GM19351 (cell line): ENCODE results near the gene CPSF4L.
A peak's percentile ranks its signal among the peaks of the same experiment; 100 is the strongest.

Experiments used
- ATAC-seq: cut with Tn5 transposase; IDR thresholded peaks from one replicate; pipeline ENCODE4 v1.9.1; 2021; ENCODE audit warnings: mild to moderate bottlenecking, moderate library complexity; ENCODE audit not compliant: unreplicated experiment

Gene CPSF4L

GRCh38 chr17:73237714-73238113, 24.0 kb downstream of the CPSF4L start:
- ATAC-seq = no peak

DNA sequence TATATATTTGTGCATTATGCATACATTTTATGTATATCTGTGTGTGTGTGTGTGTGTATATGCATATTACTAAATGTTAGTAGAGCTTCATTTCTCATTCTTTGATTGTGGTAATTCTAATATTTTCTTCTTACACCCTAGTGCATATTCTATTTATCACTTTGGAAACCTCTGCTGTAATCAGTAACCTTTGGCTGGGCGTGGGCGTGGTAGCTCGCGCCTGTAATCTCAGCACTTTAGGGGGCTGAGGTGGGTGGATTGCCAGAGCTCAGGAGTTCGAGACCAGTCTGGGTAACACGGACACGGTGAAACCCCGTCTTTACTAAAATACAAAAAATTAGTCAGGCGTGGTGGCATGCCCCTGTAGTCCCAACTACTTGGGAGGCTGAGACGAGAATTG, 26.9 kb downstream of the CPSF4L start:
- no peak for ATAC-seq

DNA sequence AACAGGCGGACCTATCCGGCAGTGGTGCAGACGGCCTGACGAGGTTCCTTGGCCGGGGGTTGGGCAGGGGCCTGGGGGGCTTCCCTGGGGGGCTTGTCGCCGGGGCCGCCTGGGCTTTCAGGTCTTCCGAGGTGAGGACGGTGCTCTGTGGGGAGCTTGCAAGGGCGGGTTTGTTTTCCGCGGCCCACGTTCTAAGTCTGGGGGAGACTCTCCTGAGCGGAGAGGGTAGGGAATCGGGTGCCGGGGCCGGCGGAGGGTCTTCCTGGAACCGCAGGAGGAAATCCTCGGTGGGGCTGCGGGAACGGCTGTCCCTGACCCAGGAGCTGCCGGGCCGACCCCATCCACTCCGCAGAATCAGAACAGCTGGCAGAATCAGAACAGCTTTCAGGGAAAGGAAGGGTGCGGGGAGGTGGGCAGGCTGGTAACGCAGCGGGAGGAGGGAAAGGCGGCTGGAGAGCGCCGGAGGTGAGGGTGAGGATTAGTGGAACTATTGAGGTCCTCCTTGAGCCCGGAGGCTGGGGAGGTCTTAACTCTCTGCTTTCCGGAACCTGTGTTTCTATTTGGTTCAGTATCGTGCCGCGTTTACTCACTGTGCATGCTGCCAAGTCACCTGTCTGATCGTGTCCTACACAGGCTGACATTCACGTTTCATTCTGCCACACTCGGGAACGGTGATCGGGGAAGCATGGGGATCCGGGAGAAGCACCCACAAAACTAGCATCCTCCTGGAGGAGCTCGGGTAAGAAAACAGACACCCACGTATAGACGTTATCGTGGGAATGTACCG, 28.9 kb downstream of the CPSF4L start:
- ATAC-seq = peak; percentile 24

DNA sequence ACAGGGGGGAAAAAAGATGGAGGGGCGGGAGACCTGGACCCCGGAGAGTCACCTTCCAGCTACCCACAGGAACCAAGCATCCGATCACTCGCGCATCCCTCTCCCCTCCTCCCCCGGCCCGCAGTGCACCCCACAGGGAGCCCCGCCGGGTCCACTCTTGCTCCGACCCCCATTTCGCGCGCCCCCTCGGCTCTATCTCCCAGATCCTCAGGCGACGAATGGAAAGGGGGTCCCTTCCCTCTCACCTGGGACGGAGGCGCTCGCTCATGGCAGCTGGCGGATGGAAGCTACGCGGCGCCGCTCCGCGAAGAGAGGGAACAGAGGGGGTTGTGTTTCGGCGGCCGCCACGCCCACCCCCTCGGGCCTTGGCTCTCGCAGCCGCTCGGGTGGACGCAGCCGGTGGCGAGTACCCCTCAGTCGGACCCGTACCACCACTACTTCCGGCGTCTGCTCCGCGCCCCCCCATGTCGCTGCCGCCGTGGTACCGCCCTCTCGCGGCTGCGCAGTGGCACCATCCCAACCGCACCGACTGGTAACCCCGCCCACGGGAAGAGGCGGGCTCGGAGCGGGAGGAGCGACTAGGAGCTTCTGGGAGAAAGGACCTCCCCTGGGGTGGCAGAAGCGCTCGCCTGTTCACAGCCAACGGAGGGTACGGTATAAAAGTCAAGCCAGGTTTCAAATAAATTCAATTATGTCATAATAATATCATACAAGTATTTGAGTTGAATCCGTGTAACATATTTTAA, 29.7 kb downstream of the CPSF4L start:
- ATAC-seq = peak; percentile 71

GRCh38 chr17:73231395-73231794, 30.3 kb downstream of the CPSF4L start:
- ATAC-seq = no peak

DNA sequence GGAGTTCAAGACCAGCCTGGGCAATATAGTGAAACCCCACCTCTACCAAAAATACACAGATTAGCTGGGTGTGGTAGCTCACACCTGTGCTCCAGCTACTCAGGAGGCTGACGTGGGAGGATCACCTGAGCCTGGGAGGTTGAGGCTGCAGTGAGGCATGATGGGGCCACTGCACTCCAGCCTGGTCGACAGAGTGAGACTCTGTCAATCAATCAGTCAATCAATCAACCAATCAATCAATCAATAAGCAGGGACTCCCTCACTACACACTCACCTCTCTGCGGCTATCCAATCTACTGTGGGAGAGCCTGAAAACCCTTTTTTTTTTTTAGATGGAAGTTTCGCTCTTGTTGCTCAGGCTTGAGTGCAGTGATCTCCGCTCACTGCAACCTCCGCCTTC, 31.6 kb downstream of the CPSF4L start:
- no peak for ATAC-seq

DNA sequence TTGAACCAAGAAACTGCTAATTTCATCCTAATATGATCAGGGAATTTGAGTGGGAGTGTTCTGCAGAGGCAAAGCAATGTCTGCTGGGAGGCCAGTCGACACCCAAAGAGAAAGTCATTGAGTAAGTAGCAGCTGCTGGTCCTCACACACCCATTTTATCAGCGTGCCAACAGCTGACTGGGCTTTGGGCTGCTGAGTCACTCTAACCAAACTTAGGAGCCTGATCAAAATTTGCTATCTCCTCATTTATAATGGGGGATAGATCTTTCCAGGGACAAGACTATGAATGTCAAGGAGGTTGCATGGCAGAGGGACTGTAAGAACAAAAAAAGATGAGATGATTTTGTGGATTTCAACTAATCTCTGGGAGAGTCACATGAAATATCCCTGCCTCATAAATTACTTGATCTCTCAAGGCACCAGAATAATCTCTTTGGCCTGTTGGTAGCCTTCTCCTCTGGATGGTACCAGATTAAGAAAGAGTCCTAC, 32.9 kb downstream of the CPSF4L start:
- peak; percentile 42 for ATAC-seq

DNA sequence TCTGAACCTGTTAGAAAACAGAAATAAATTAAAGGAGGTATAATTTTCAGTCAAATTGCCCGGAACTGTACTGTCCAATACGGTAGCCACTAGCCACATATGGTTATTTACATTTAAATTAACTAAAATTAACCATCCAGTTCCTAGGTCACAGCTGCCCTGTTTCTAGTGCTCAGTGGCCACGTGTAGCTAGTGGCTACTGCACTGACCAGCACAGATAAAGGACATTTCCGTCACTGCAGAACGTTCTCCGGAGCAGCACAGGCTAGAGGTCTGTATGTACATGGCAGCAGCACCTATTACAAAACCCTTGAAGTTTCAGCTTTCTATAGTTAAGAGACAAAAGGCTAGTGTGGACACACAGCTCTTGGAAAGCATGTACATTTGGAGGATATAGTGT, 33.7 kb downstream of the CPSF4L start:
- ATAC-seq = no peak

DNA sequence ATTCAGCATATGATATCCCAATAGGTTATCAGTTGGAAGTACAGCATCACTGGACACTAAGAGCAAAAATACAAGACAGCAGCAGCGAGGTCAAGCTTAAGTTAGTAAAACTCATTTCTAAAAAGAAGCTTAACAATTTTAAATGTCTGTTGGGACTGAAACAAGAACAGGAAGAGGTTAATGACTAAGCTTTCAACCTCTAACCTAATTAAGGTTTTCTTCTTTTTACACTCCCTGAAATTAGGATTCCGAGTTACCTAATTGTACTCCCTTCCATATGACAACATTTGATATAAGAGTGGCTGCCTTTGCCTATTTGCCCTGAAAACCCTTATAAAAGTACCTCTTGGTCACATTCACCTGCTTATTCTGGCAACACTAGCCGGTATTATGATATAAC, 34.3 kb downstream of the CPSF4L start:
- peak; percentile 29 for ATAC-seq

DNA sequence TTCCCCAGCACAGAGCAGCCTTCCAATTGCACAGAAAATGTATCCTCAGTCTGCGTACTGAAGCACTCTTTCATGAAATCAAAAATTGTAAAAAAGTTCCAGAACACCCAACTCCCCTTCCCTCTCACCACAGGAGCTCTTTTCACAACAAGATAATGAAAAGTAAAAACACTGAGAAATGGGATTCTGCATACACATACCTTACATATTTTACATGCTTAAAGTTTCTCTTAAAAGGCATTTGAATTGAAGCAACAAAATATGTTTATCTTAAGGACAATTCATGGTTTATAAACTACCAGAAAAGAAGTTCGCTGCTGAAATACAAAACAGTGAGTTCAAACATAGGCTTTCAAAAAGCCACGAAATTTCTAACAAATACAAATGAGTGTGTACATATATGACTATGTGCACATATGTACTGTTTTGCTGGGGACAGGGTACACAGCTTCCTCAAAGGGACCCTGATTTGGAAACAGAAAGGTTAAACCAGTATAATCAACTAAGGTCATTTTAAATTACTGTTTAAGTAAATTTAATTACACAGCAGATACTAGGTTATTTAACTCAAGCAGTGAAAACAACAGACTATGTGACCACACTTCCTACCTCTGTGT, 35.0 kb downstream of the CPSF4L start:
- no peak for ATAC-seq

DNA sequence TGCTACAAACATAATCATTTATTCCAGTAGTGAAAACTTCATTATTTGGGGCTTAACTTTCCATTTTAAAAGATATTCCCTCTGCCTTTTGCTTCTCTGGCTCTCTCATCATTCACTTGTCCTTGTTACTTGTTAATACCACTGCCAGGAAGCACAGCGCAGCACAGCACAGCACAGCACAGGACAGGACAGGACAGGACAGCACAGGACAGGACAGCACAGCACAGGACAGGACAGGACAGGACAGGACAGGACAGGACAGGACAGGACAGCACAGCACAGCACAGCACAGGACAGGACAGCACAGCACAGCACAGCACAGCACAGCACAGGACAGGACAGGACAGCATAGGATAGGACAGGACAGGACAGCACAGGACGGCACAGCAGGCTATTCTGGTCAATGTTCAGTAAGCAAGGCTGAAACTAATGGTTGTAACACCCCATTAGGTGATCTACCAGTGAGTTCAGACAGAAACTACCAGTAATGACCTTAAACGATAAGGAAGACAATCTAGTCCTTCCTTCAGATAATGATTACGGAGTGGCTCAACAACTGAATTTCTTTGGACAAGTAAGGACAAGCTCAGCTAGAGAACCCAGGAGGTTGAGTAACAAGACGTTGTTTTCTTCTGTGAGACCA, 36.9 kb downstream of the CPSF4L start:
- no peak for ATAC-seq

DNA sequence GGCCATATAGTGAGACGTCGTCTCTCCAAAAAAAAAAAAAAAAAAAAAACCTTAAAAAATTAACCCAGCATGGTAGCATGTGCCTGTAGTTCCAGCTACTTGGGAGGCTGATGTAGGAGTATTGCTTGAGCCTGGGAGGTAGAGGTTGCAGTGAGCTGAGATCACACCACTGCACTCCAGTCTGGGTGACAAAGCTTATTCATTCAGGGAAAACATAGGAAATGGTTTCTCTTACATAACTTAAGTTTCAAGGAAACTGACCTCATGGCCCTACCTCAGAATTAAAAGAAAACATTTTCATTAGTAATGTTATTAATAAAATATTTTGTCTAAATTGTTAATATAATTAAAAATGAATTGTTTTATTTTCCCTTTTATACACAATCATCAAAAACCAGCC, 37.4 kb downstream of the CPSF4L start:
- ATAC-seq = no peak

- no peak for ATAC-seq
These were observed 38.0 kb downstream of the CPSF4L start for GRCh38 chr17:73223626-73224230.

DNA sequence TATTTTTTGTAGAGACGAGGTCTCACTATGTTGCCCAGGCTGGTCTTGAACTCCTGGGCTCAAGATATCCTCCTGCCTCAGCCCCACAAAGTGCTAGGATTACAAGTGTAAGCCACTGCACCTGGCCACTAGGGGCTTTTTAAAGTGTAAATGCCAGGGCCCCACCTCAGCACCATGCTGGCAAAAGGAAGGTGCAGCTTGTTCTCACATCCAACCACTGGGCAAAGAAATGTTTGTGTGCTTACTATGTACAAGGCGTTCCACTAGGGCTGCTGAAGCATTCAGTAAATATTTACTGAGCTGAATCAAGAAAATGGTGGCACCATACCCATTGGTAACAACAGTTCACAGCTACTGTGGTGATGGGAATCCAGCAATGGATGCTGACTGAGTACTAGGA, 46.2 kb downstream of the CPSF4L start:
- ATAC-seq = no peak

- no peak for ATAC-seq
These were observed 46.8 kb downstream of the CPSF4L start for GRCh38 chr17:73214851-73215250.

GRCh38 chr17:73214008-73214407, 47.7 kb downstream of the CPSF4L start:
- ATAC-seq = no peak

DNA sequence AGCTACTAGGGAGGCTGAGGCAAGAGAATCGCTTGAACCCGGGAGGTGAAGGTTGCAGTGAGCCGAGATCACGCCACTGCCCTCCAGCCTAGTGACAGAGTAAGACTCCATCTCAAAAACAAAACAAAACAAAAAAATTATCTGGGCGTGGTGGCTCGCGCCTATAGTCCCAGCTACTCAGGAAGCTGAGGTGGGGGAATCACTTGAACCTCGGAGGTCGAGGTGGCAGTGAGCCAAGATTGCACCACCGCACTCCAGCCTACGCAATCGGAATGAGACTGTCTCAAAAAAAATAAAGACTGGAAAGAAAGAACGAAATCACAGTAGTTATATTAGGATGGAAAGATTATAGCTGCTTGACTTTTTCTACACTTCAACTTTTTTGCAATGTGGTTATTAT, 49.9 kb downstream of the CPSF4L start:
- no peak for ATAC-seq

GRCh38 chr17:73210002-73210678, 51.5 kb downstream of the CPSF4L start:
- ATAC-seq = no peak

DNA sequence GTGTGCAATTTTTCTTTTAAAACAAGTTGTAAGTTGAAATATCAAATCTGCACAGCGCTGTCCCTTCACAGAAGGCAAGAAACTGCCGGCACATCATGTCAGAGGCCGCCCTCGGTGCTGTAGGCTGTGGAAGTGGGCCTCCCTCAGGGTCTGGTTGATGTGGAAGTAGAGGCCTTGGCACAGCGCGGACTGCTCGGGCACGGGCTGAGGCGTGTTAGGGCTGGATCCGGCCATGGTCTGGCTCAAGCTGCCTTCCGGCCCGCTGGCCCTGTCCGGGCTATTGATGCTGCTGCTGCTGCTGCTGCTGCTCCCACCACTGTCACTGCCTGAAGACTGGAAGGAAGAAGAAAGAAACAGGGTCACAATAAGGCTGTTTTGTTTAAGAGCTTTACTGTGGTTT, 52.2 kb downstream of the CPSF4L start:
- no peak for ATAC-seq

GRCh38 chr17:73208139-73208827, 53.4 kb downstream of the CPSF4L start:
- ATAC-seq = no peak
